Inflammatory macrophage treated with lipopolysaccharide for 1 hour (primary cell): ENCODE data around the gene FBXO41.

Experiments
- DNase-seq, 2 donors: peaks; one replicate each; pipeline ENCODE4 v3.0.0-alpha.2; 2020 to 2022

FBXO41 gene

GRCh38 chr2:73284296-73285158 lies at the start of gene FBXO41:
Gene FBXO41 (minus strand): TSS chr2:73284478. CDS start chr2:73269630, 14,848 bp downstream.
- peak in 1 of 2 donors; percentile 14 for DNase-seq

GRCh38 chr2:73334045-73334444 lies 49.8 kb upstream of the FBXO41 start:
- no peak for DNase-seq

- no peak for DNase-seq
Observed at GRCh38 chr2:73333564-73333963, 49.3 kb upstream of the FBXO41 start.

GRCh38 chr2:73324126-73324725 lies 39.9 kb upstream of the FBXO41 start:
- DNase-seq, result no peak

GRCh38 chr2:73323551-73323950 lies 39.3 kb upstream of the FBXO41 start:
- no peak for DNase-seq

GRCh38 chr2:73314441-73314840 lies 30.2 kb upstream of the FBXO41 start:
- DNase-seq, result no peak

GRCh38 chr2:73307720-73308119 lies 23.4 kb upstream of the FBXO41 start:
- DNase-seq, result no peak

- no peak for DNase-seq
Observed at GRCh38 chr2:73301636-73302035, 17.4 kb upstream of the FBXO41 start.

GRCh38 chr2:73300926-73301325 lies 16.6 kb upstream of the FBXO41 start:
- DNase-seq, result no peak

GRCh38 chr2:73297586-73297985 lies 13.3 kb upstream of the FBXO41 start:
- DNase-seq, result no peak

- no peak for DNase-seq
Observed at GRCh38 chr2:73297151-73297559, 12.9 kb upstream of the FBXO41 start.

- DNase-seq, result no peak
Observed at GRCh38 chr2:73295751-73296400, 11.6 kb upstream of the FBXO41 start.

- no peak for DNase-seq
Observed at GRCh38 chr2:73294239-73294638, 10.0 kb upstream of the FBXO41 start.

- DNase-seq, result peak; percentile 81 to 87
Observed at GRCh38 chr2:73293534-73294171, 9.4 kb upstream of the FBXO41 start, which contains the start of gene EGR4. Gene EGR4 (minus strand): TSS chr2:73293548. CDS start chr2:73293317, 231 bp downstream.

- DNase-seq, result no peak
Observed at GRCh38 chr2:73292906-73293533, 8.7 kb upstream of the FBXO41 start.

- DNase-seq, result no peak
Observed at GRCh38 chr2:73292316-73292905, 8.1 kb upstream of the FBXO41 start.

GRCh38 chr2:73291461-73292315 lies 7.4 kb upstream of the FBXO41 start:
- DNase-seq, result peak in 1 of 2 donors; percentile 50

- peak; percentile 41 to 78 for DNase-seq
Observed at GRCh38 chr2:73291093-73291460, 6.8 kb upstream of the FBXO41 start.

GRCh38 chr2:73290049-73290839 lies 6.0 kb upstream of the FBXO41 start:
- peak; percentile 31 to 53 for DNase-seq

GRCh38 chr2:73289304-73289703 lies 5.0 kb upstream of the FBXO41 start:
- no peak for DNase-seq
